LNCAP (cell line): ENCODE data around the gene FOXG1.
A peak's percentile ranks its signal among the peaks of the same experiment; 100 is the strongest.

ENCODE experiments used
- CTCF ChIP-seq: fragments of 450-650 bp; IDR thresholded peaks from 2 replicates; pipeline ENCODE4 v1.5.1; 2017; ENCODE audit warnings: mild to moderate bottlenecking

Gene FOXG1

GRCh38 chr14:28751467-28752058 is 15.0 kb upstream of the FOXG1 start:
- peak; percentile 89 for TF ChIP-seq CTCF

- peak; percentile 75 for TF ChIP-seq CTCF
Observed at GRCh38 chr14:28754209-28754985, 12.2 kb upstream of the FOXG1 start.

GRCh38 chr14:28755198-28755815 is 11.3 kb upstream of the FOXG1 start:
- no peak for TF ChIP-seq CTCF

DNA sequence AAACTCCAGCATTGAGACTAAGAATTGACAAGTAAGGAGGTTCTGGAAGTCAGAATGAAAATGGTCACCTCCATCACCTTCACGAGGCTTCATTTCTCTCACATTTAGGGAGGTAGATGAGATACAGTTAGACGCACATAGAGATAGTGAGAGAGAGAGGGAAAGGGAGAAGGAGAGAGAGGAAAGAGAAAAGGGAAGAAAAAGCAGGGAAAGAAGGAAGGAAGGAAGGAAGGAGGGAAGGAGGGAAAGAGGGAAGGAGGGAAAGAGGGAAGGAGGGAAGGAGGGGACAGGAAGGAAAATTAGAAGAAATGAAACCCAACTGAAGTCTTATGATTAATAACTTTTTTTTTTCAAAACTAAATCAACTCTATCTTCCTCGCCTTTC is 10.7 kb upstream of the FOXG1 start:
- no peak for TF ChIP-seq CTCF

GRCh38 chr14:28756269-28756883 is 10.2 kb upstream of the FOXG1 start:
- no peak for TF ChIP-seq CTCF

DNA sequence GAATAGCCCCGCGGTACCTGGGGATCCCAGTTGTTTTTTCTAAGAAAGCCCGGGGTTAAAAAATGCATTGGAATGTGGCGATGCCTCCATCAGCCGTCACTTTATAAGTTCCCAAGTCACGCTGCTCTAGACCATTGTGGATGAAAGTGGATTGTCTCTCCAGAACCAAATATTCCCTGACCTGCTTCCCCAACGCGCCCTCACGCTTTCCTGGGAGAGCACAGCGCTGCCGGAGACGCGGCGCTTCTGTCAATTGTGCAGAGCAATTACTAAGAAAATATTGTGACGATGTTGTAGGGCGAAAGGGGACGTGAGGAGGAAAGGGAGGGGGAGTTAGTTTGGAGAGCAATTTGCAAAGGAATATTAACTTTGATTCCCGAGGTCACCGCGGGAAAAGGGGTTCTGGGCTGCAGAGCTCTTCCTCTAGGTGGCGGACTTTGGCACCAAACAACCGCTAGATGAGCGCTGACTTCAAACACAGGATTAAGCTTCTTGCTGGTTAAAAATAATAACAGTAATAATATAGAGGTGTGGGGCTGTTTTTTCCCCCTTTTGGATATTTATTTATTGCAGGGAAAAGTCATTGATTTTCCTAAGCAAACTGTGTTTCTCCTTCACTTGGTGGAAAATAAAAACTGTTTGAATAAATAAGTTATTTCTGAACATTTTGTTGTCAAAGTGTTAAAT is 9.6 kb upstream of the FOXG1 start:
- peak; percentile 9; the same call in 1 of the 2 replicates for TF ChIP-seq CTCF

DNA sequence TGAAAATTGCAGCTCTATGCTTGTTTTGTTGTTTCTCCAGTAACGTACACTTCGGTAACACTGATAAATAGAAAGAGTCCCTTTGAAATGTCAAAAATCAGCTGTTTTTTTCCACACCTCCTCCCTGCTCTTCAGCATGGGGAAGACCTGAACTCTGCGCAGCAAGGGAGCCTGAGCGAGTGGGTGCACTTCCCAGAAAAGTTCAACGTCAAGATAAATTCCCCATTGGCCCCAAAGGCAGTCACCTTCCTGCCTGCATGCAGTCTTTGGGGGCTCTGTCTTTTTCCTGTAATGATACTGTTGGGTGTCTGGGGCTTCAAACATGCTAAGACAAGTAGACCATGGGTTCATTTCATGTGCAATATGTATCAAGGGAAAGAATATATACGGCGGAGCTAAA is 8.8 kb upstream of the FOXG1 start:
- no peak for TF ChIP-seq CTCF
